Measurements from ENCODE around the gene LMX1A. TPM values are rescaled to one million over a fixed set of nuclear protein-coding genes. Genes with fewer than 3 reads are reported as not detected.

LMX1A gene
- total and polyA plus RNA-seq, 2 of the 13 experiments (the other 11 are each of a cell fraction or from before 2014, with no cell fraction given) = 0.07 TPM; not detected in 1

DNA sequence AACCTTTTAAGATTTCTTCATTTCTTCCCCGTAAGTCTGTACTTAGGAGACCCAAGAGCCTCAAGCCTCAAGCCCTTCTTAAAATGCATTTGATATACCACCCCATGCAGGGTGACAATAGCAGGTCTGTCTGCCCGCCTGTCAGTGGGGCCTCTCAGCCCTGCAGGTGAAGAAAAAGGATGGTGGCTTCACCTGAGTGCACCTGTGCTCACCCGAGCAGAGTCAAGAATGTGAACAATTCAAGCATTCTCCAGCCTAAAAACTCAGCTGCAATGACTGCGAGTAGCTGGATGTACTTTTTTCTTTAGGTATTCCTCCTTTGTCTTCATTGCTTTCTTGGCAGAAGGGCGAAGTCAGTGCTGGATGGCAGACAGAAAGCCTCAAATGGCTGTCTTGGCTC is 203.3 kb downstream of the LMX1A start:
- no peaks in the 10 kb centered on the region for H3K79me2 ChIP-seq (ENCODE audit: insufficient read depth, low read length)
- intact Hi-C loops (cut with micrococcal nuclease; ENCODE audit: unreplicated experiment) = loop anchor here (5.0 kb wide), 1 partner anchor 134 kb away; no protein-coding TSS in a partner anchor
- H3K27me3 ChIP-seq (ENCODE audit: control insufficient read depth in 1 of 2, insufficient read depth in 2 of 2, low read length in 2 of 2) = no peaks in the 10 kb centered on the region
- no peak overlapping the region for H3K27ac ChIP-seq (ENCODE audit: extremely low read length, insufficient read depth, low read length)
- H3K4me1 ChIP-seq (ENCODE audit: insufficient read depth, low read length) = peaks cover under 1% of the 10 kb centered on the region
- in situ Hi-C loops (cut with HindIII; ENCODE audit: extremely low pct_ligation_motif_present, low pct_unique_long_range_greater_than_20kb) = no loop called here
- H2AFZ ChIP-seq (ENCODE audit: low read length) = no peak overlapping the region
- POLR2A ChIA-PET = no interaction called here
- no peak overlapping the region for H3K9ac ChIP-seq (ENCODE audit: insufficient read depth, low read depth, low read length)
- H3K4me3 ChIP-seq (replicated peaks in 1 of 3; ENCODE audit: insufficient read depth in 1 of 3, low read depth in 2 of 3, low read length in 3 of 3) = no peak overlapping the region
- FAIRE-seq (no peak), ATAC-seq (no peak), DNase-seq (ENCODE audit: low spot score) (no peak)
- H3K36me3 ChIP-seq (replicated peaks in 1 of 2; ENCODE audit: control insufficient read depth in 1 of 2, insufficient read depth in 2 of 2, low read length in 2 of 2) = no peaks in the 10 kb centered on the region
- H4K20me1 ChIP-seq (ENCODE audit: insufficient read depth, low read length) = no peaks in the 10 kb centered on the region
- TF ChIP-seq ZNF790 (CRISPR knock-in tag; IDR thresholded peaks at IDR 0.05; ENCODE audit: borderline replicate concordance) (no peak), CSRNP1 (CRISPR knock-in tag; IDR thresholded peaks at IDR 0.05) (no peak), ZFP90 (CRISPR knock-in tag; IDR thresholded peaks at IDR 0.05; ENCODE audit: borderline replicate concordance) (no peak), TFE3 (CRISPR knock-in tag; IDR thresholded peaks at IDR 0.05) (no peak), MEF2D (CRISPR knock-in tag; IDR thresholded peaks at IDR 0.05) (no peak), ZNF17 (CRISPR knock-in tag; IDR thresholded peaks at IDR 0.05) (no peak), ZMYM2 (CRISPR knock-in tag; IDR thresholded peaks at IDR 0.05) (no peak), FOXK2 (IDR thresholded peaks at IDR 0.05) (no peak), ZNF678 (CRISPR knock-in tag; IDR thresholded peaks at IDR 0.05) (no peak), ZNF570 (CRISPR knock-in tag; IDR thresholded peaks at IDR 0.05; ENCODE audit: borderline replicate concordance) (no peak), SP1 (IDR thresholded peaks at IDR 0.05) (no peak), SP1 (CRISPR knock-in tag; IDR thresholded peaks at IDR 0.05) (no peak), SYNCRIP (IDR thresholded peaks at IDR 0.05; ENCODE audit: insufficient read depth, low read depth, low read length) (no peak)
- H3K9me3 ChIP-seq (ENCODE audit: low read length) = no peaks in the 10 kb centered on the region
- WGBS (ENCODE audit: low lambda C conversion rate) = 32% methylated on average over 4 of the region's 5 CpGs
- CTCF ChIA-PET (ENCODE audit: low intra/inter-chr PET ratio, low total read pairs) = no interaction called here
- no peak overlapping the region for H3K4me2 ChIP-seq (ENCODE audit: low read depth, low read length)
- no TSS peak for BruUV-seq (replicated peaks)
